Measurements from ENCODE around the gene PRAC2.

The PRAC2 gene

GRCh38 chr17:48754500-48755261 lies 31.7 kb downstream of the PRAC2 start:
- TF ChIP-seq EZH2phosphoT487 (IDR thresholded peaks at IDR 0.05; ENCODE audit: low read length) (no peak), CTCF (IDR thresholded peaks at IDR 0.05; ENCODE audit: low read length) (no peak), EZH2 (optimal IDR thresholded peaks at IDR 0.05; ENCODE audit: low read depth, low read length) (no peak)
- no peak overlapping the region for H3K4me3 ChIP-seq (ENCODE audit: low read length)
- H3K4me2 ChIP-seq (ENCODE audit: low read depth, low read length) = no peak overlapping the region
- no peaks in the 10 kb centered on the region for H3K79me2 ChIP-seq (ENCODE audit: low read length)
- peaks cover 84% of the 10 kb centered on the region for H3K27me3 ChIP-seq (replicated peaks; ENCODE audit: insufficient read depth, low read length)
- H3K4me1 ChIP-seq (ENCODE audit: low read length) = no peaks in the 10 kb centered on the region
- H3K9ac ChIP-seq (ENCODE audit: low read length) = no peak overlapping the region
- DNase-seq = no peak
- no peaks in the 10 kb centered on the region for H3K9me3 ChIP-seq (replicated peaks; ENCODE audit: insufficient read depth, low read length)
- no peak overlapping the region for H3K27ac ChIP-seq (ENCODE audit: low read length)
- H3K9me2 ChIP-seq (replicated peaks; ENCODE audit: insufficient read depth, low read length) = no peaks in the 10 kb centered on the region
- H4K20me1 ChIP-seq (ENCODE audit: insufficient read depth, low read length) = no peaks in the 10 kb centered on the region
- no peaks in the 10 kb centered on the region for H3K36me3 ChIP-seq (replicated peaks; ENCODE audit: insufficient read depth, low read length)
- H3F3A ChIP-seq (ENCODE audit: insufficient read depth, low read length) = no peaks in the 10 kb centered on the region
- no peak overlapping the region for H2AFZ ChIP-seq (ENCODE audit: low read length)

- no peak for TF ChIP-seq EZH2 (optimal IDR thresholded peaks at IDR 0.05; ENCODE audit: low read depth, low read length)
- no peak for TF ChIP-seq CTCF (IDR thresholded peaks at IDR 0.05; ENCODE audit: low read length)
- TF ChIP-seq EZH2phosphoT487 (IDR thresholded peaks at IDR 0.05; ENCODE audit: low read length) = no peak
- no peaks in the 10 kb centered on the region for H3K36me3 ChIP-seq (replicated peaks; ENCODE audit: insufficient read depth, low read length)
- H3F3A ChIP-seq (ENCODE audit: insufficient read depth, low read length) = no peaks in the 10 kb centered on the region
- no peak overlapping the region for H2AFZ ChIP-seq (ENCODE audit: low read length)
- H3K27ac ChIP-seq (ENCODE audit: low read length) = no peak overlapping the region
- no peak overlapping the region for H3K4me2 ChIP-seq (ENCODE audit: low read depth, low read length)
- no peaks in the 10 kb centered on the region for H3K4me1 ChIP-seq (ENCODE audit: low read length)
- no peak overlapping the region for H3K9ac ChIP-seq (ENCODE audit: low read length)
- no peaks in the 10 kb centered on the region for H4K20me1 ChIP-seq (ENCODE audit: insufficient read depth, low read length)
- H3K27me3 ChIP-seq (replicated peaks; ENCODE audit: insufficient read depth, low read length) = peaks cover 79% of the 10 kb centered on the region
- no peaks in the 10 kb centered on the region for H3K79me2 ChIP-seq (ENCODE audit: low read length)
- no peaks in the 10 kb centered on the region for H3K9me2 ChIP-seq (replicated peaks; ENCODE audit: insufficient read depth, low read length)
- no peaks in the 10 kb centered on the region for H3K9me3 ChIP-seq (replicated peaks; ENCODE audit: insufficient read depth, low read length)
- H3K4me3 ChIP-seq (ENCODE audit: low read length) = no peak overlapping the region
- no peak for DNase-seq
These were observed 32.4 kb downstream of the PRAC2 start for GRCh38 chr17:48755356-48755755.

- Histone ChIP-seq H3K9ac (ENCODE audit: low read length) (no peak overlapping the region), H3K79me2 (ENCODE audit: low read length) (no peaks in the 10 kb centered on the region), H3K27me3 (replicated peaks; ENCODE audit: insufficient read depth, low read length) (peaks cover 76% of the 10 kb centered on the region), H3K4me1 (ENCODE audit: low read length) (no peaks in the 10 kb centered on the region), H3K4me2 (ENCODE audit: low read depth, low read length) (no peak overlapping the region), H3K36me3 (replicated peaks; ENCODE audit: insufficient read depth, low read length) (no peaks in the 10 kb centered on the region), H3K27ac (ENCODE audit: low read length) (no peak overlapping the region), H3K9me2 (replicated peaks; ENCODE audit: insufficient read depth, low read length) (no peaks in the 10 kb centered on the region), H4K20me1 (ENCODE audit: insufficient read depth, low read length) (no peaks in the 10 kb centered on the region), H3F3A (ENCODE audit: insufficient read depth, low read length) (no peaks in the 10 kb centered on the region), H3K9me3 (replicated peaks; ENCODE audit: insufficient read depth, low read length) (no peaks in the 10 kb centered on the region), H3K4me3 (ENCODE audit: low read length) (no peak overlapping the region), H2AFZ (ENCODE audit: low read length) (no peak overlapping the region)
- DNase-seq = no peak
- TF ChIP-seq EZH2phosphoT487 (IDR thresholded peaks at IDR 0.05; ENCODE audit: low read length) (no peak), EZH2 (optimal IDR thresholded peaks at IDR 0.05; ENCODE audit: low read depth, low read length) (no peak), CTCF (IDR thresholded peaks at IDR 0.05; ENCODE audit: low read length) (no peak)
These were observed 33.9 kb downstream of the PRAC2 start for GRCh38 chr17:48756830-48757251.
